ENCODE results near the gene AFF3. TPM values are rescaled to one million over a fixed set of nuclear protein-coding genes. Genes with fewer than 3 reads are reported as not detected.

AFF3 gene
- total RNA-seq, 1 experiment from 2014 or later: not detected

DNA sequence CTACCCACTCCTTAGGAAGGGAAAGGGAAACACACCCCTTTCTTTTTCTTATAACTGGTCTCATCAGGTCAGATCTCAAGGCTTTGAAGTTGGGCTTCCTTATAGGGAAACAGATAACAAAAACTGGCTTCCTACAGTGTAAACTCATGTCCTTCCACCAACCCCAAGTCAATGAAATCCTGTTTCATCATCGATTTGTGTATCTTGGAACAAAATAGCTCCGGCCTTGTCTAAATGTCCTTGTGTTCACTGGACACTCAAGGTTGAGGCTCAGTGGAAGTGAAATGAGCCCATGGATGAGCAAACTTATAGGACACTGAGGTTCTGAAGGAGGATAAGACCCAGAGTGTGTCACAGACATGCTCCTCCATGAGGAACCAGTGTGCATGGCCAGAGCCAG lies 496.4 kb downstream of the AFF3 start:
- Histone ChIP-seq H3K4me2 (no peak overlapping the region), H2AFZ (no peak overlapping the region), H3K4me1 (replicated peaks; ENCODE audit: insufficient read depth) (no peaks in the 10 kb centered on the region), H3F3A (ENCODE audit: insufficient read depth, low read depth) (no peaks in the 10 kb centered on the region), H3K27ac (no peak overlapping the region), H3K79me2 (ENCODE audit: low read depth) (no peaks in the 10 kb centered on the region), H3K9me3 (ENCODE audit: insufficient read depth, low read depth) (no peaks in the 10 kb centered on the region), H3K27me3 (ENCODE audit: insufficient read depth, low read depth) (peaks cover 91% of the 10 kb centered on the region), H3K36me3 (ENCODE audit: low read depth) (no peaks in the 10 kb centered on the region), H3K4me3 (no peak overlapping the region), H4K20me1 (ENCODE audit: insufficient read depth) (no peaks in the 10 kb centered on the region), H3K9me2 (ENCODE audit: insufficient read depth) (no peaks in the 10 kb centered on the region)
- intact Hi-C loops (cut with micrococcal nuclease; ENCODE audit: unreplicated experiment): no loop called here
- POLR2A ChIA-PET (ENCODE audit: unreplicated experiment): no interaction called here
- TF ChIP-seq, protein P1, sequence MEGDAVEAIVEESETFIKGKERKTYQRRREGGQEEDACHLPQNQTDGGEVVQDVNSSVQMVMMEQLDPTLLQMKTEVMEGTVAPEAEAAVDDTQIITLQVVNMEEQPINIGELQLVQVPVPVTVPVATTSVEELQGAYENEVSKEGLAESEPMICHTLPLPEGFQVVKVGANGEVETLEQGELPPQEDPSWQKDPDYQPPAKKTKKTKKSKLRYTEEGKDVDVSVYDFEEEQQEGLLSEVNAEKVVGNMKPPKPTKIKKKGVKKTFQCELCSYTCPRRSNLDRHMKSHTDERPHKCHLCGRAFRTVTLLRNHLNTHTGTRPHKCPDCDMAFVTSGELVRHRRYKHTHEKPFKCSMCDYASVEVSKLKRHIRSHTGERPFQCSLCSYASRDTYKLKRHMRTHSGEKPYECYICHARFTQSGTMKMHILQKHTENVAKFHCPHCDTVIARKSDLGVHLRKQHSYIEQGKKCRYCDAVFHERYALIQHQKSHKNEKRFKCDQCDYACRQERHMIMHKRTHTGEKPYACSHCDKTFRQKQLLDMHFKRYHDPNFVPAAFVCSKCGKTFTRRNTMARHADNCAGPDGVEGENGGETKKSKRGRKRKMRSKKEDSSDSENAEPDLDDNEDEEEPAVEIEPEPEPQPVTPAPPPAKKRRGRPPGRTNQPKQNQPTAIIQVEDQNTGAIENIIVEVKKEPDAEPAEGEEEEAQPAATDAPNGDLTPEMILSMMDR (conservative IDR thresholded peaks at IDR 0.05): no peak
- TF ChIP-seq EZH2 (IDR thresholded peaks at IDR 0.05; ENCODE audit: low read depth): no peak
- DNase-seq: no peak
- BruUV-seq (replicated peaks): no TSS peak
- CTCF ChIA-PET: no interaction called here

DNA sequence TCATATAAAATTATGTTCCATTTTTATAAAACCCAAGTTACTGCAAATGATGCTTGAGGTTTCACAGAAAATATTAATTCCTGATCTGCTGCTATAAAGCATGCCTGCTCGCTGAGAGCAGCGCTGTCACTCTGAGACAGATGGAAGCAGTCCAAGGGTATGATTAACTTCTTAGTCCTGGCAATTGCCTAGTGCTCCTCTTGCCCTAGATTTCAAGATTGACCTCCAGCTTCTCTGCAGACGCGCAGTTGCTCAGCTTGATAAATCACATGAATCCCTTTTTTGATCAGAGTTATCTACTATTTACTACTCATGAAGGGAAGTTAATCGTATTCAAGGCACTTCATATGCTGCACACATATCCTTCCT lies 498.0 kb downstream of the AFF3 start:
- Histone ChIP-seq H3K4me2 (no peak overlapping the region), H3K9me3 (ENCODE audit: insufficient read depth, low read depth) (no peaks in the 10 kb centered on the region), H3K27me3 (ENCODE audit: insufficient read depth, low read depth) (peaks cover 90% of the 10 kb centered on the region), H3K36me3 (ENCODE audit: low read depth) (no peaks in the 10 kb centered on the region), H3K4me3 (no peak overlapping the region), H2AFZ (no peak overlapping the region), H3K4me1 (replicated peaks; ENCODE audit: insufficient read depth) (no peaks in the 10 kb centered on the region), H3K27ac (no peak overlapping the region), H3K9me2 (ENCODE audit: insufficient read depth) (no peaks in the 10 kb centered on the region), H3K79me2 (ENCODE audit: low read depth) (no peaks in the 10 kb centered on the region), H4K20me1 (ENCODE audit: insufficient read depth) (no peaks in the 10 kb centered on the region), H3F3A (ENCODE audit: insufficient read depth, low read depth) (no peaks in the 10 kb centered on the region)
- CTCF ChIA-PET: no interaction called here
- no TSS peak for BruUV-seq (replicated peaks)
- TF ChIP-seq, protein P1 (conservative IDR thresholded peaks at IDR 0.05): no peak
- no peak for TF ChIP-seq EZH2 (IDR thresholded peaks at IDR 0.05; ENCODE audit: low read depth)
- POLR2A ChIA-PET (ENCODE audit: unreplicated experiment): no interaction called here
- DNase-seq: no peak
- intact Hi-C loops (cut with micrococcal nuclease; ENCODE audit: unreplicated experiment): no loop called here

DNA sequence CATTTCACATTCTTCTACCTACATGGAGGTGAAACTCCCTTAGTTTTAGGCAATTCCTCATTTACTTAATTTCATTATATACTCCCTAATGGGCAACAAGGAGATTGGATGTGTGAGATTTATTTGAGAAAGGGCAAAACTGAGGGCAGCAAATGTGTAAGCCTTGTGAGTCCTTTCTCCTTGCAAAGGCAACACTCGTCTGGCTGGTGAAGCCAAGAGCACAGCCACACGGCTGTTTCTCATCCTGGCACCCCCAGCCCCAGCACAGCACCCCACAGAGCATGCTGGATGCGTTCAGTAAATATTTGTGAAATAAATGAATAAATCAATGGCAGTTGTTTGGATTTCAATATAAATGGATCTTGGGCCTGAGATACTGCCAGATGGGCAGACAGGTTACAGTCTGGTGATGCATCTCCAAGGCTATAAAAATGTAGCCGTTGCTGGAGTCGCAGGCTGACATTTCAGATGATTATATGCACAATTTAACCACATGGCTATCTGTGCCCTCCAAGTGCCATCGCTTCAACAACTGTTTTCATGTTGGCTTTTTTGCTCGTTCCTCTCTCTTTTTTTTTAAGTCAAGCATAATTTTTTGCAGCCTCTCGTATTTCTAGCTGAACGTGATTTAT lies 498.5 kb downstream of the AFF3 start:
- H4K20me1 ChIP-seq (ENCODE audit: insufficient read depth): no peaks in the 10 kb centered on the region
- H3K27ac ChIP-seq: no peak overlapping the region
- H3K27me3 ChIP-seq (ENCODE audit: insufficient read depth, low read depth): peaks cover 89% of the 10 kb centered on the region
- H3K9me3 ChIP-seq (ENCODE audit: insufficient read depth, low read depth): no peaks in the 10 kb centered on the region
- TF ChIP-seq, protein P1 (conservative IDR thresholded peaks at IDR 0.05): no peak
- no peak for TF ChIP-seq EZH2 (IDR thresholded peaks at IDR 0.05; ENCODE audit: low read depth)
- no peaks in the 10 kb centered on the region for H3K4me1 ChIP-seq (replicated peaks; ENCODE audit: insufficient read depth)
- ChIA-PET CTCF (no interaction called here), POLR2A (ENCODE audit: unreplicated experiment) (no interaction called here)
- BruUV-seq (replicated peaks): no TSS peak
- H3K4me3 ChIP-seq: no peak overlapping the region
- H3K4me2 ChIP-seq: no peak overlapping the region
- DNase-seq: no peak
- no peaks in the 10 kb centered on the region for H3F3A ChIP-seq (ENCODE audit: insufficient read depth, low read depth)
- no peaks in the 10 kb centered on the region for H3K36me3 ChIP-seq (ENCODE audit: low read depth)
- H3K9me2 ChIP-seq (ENCODE audit: insufficient read depth): no peaks in the 10 kb centered on the region
- intact Hi-C loops (cut with micrococcal nuclease; ENCODE audit: unreplicated experiment): no loop called here
- no peaks in the 10 kb centered on the region for H3K79me2 ChIP-seq (ENCODE audit: low read depth)
- H2AFZ ChIP-seq: no peak overlapping the region

Data from PC-9 (cell line).